K562 (cell line): Measurements from ENCODE around the gene SLBP. TPM values are rescaled to one million over a fixed set of nuclear protein-coding genes. Genes with fewer than 3 reads are reported as not detected.

Source experiments
- ATAC-seq: fragments of 200-7000 bp; cut with Tn5 transposase; 3 replicates; pipeline ENCODE4 v1.9.1; 2020; ENCODE audit warnings: moderate library complexity
- BruUV-seq: library from RNA; stranded (reverse); fragments of 400-500 nt; replicated peaks from 2 replicates; lab custom pipeline; 2021; lab: Mats Ljungman, UMichigan
- CTCF ChIA-PET: fragments of 300-600 bp; formaldehyde crosslinking; extraction: SDS; loops from one replicate; lab custom pipeline; 2021; ENCODE audit warnings: low intra/inter-chr PET ratio; lab: Yijun Ruan, JAX
- POLR2A ChIA-PET: fragments of 300-600, 350-650 bp; sonication (Branson Sonifier 250); formaldehyde crosslinking; extraction: SDS; loops from one replicate; lab custom pipeline; 2021; ENCODE audit warnings: antibody characterized with exemption, inconsistent platforms; lab: Yijun Ruan, JAX
- DNase-seq, 4 experiments: peaks; one replicate each; pipeline versions ENCODE4 v3.0.0 to v3.0.0-alpha.2; 2011 to 2018; ENCODE audit warnings: low spot score in 3 of 4, mixed read lengths in 3 of 4; ENCODE audit errors: extremely low read depth in 1 of 4
- FAIRE-seq: peaks from 2 replicates; lab custom pipeline; 2011; peaks lifted over from hg19 to GRCh38; lab: Jason Lieb, UNC
- H2AFZ ChIP-seq: 2 replicates; pipeline ENCODE4 v1.6.0; 2011; ENCODE audit warnings: low read depth, low read length, control low read depth, inconsistent platforms
- H3K27ac ChIP-seq: fragments of 200-600 bp; 3 replicates; pipeline ENCODE4 v1.8.0; 2011; ENCODE audit warnings: low read depth, mild to moderate bottlenecking, control low read depth, inconsistent platforms, low read length, moderate library complexity, mixed read lengths; ENCODE audit errors: extremely low read depth
- H3K27me3 ChIP-seq, 2 experiments: fragments of 300-600 bp in 1 of 2; 2 replicates in 1 of 2; 3 replicates in 1 of 2; pipeline versions ENCODE4 v1.6.0 to v1.8.0; 2011; ENCODE audit warnings: inconsistent platforms in 2 of 2, low read length in 2 of 2, mild to moderate bottlenecking in 1 of 2, mixed read lengths in 1 of 2, moderate library complexity in 1 of 2; ENCODE audit not compliant: control insufficient read depth in 2 of 2, insufficient read depth in 2 of 2
- H3K36me3 ChIP-seq: fragments of 300-600 bp; 3 replicates; pipeline ENCODE4 v1.8.0; 2011; ENCODE audit warnings: mild to moderate bottlenecking, low read length, inconsistent platforms; ENCODE audit not compliant: control insufficient read depth, insufficient read depth
- H3K4me1 ChIP-seq, 2 experiments: fragments of 200-600 bp in 1 of 2; replicated peaks in 1 of 2; 2 replicates in 1 of 2; 3 replicates in 1 of 2; pipeline versions ENCODE4 v1.5.1 to v1.8.0; 2011; ENCODE audit warnings: inconsistent platforms in 2 of 2, low read length in 2 of 2, mild to moderate bottlenecking in 1 of 2, mixed read lengths in 1 of 2, moderate library complexity in 1 of 2; ENCODE audit not compliant: control insufficient read depth in 2 of 2, insufficient read depth in 2 of 2
- H3K4me2 ChIP-seq: 2 replicates; pipeline ENCODE4 v1.6.1; 2011; ENCODE audit warnings: low read length, control low read depth, inconsistent platforms, mixed read lengths; ENCODE audit not compliant: insufficient read depth
- H3K4me3 ChIP-seq: fragments of 200-600 bp; sonication (generic), shearing (Covaris generic); 2 replicates; pipeline ENCODE4 v1.5.1; 2016; ENCODE audit warnings: control low read depth, inconsistent platforms
- H3K79me2 ChIP-seq: fragments of 200-600 bp; 3 replicates; pipeline ENCODE4 v1.8.0; 2011; ENCODE audit warnings: low read length, inconsistent platforms; ENCODE audit not compliant: control insufficient read depth, insufficient read depth
- H3K9ac ChIP-seq, 2 experiments: 2 replicates each; pipeline versions ENCODE4 v1.6.0 to v1.6.1; 2011; ENCODE audit warnings: low read depth in 2 of 2, low read length in 2 of 2, control low read depth in 1 of 2, inconsistent platforms in 1 of 2, mild to moderate bottlenecking in 1 of 2, mixed read lengths in 1 of 2; ENCODE audit not compliant: insufficient read depth in 1 of 2
- H3K9me1 ChIP-seq: one replicate; pipeline ENCODE4 v1.6.0; 2011; ENCODE audit warnings: inconsistent platforms, mild to moderate bottlenecking, low read length, moderate library complexity; ENCODE audit not compliant: control insufficient read depth, insufficient read depth
- H3K9me3 ChIP-seq: replicated peaks from 2 replicates; pipeline ENCODE4 v1.5.1; 2011; ENCODE audit warnings: low read depth, low read length, inconsistent platforms; ENCODE audit not compliant: control insufficient read depth, insufficient read depth
- H4K20me1 ChIP-seq: replicated peaks from 2 replicates; pipeline ENCODE4 v1.6.1; 2011; ENCODE audit warnings: low read length, inconsistent platforms, mixed read lengths; ENCODE audit not compliant: control insufficient read depth, insufficient read depth
- KAT2B ChIP-seq: IDR thresholded peaks from one replicate; pipeline ENCODE4 v1.6.1; 2012; ENCODE audit warnings: low read depth, mild to moderate bottlenecking, control low read depth, inconsistent platforms, low read length, moderate library complexity
- MCM7 ChIP-seq, 2 experiments: fragments of 450-650 bp; IDR thresholded peaks; 2 replicates each; pipeline ENCODE4 v1.6.1; 2016 to 2018
- NFE2 ChIP-seq: IDR thresholded peaks from 2 replicates; pipeline ENCODE4 v1.6.1; 2014; ENCODE audit warnings: antibody characterized with exemption, low read depth
- RUNX1 ChIP-seq: sonication (generic); IDR thresholded peaks from 2 replicates; pipeline ENCODE4 v1.6.1; 2016; ENCODE audit warnings: antibody characterized with exemption, low read depth
- WGBS: fragments of 100-300 bp; shearing (Covaris generic); methylation state at CpG from one replicate; pipeline ENCODE4 v1.1.6; 2016; ENCODE audit warnings: low coverage, mixed read lengths; ENCODE audit not compliant: insufficient coverage; ENCODE audit errors: missing lambda C conversion rate; 5-methylcytosine and 5-hydroxymethylcytosine counted together
- in situ Hi-C: fragments of 300-500 bp; cut with MboI; formaldehyde crosslinking; loops from 4 replicates; pipeline ENCODE4 v1.15.0; 2018; ENCODE audit warnings: inconsistent platforms, mixed read lengths
- intact Hi-C: fragments of 100-400 bp; cut with micrococcal nuclease; formaldehyde crosslinking; loops from 2 replicates; pipeline ENCODE4 v1.14.2; 2022
- polyA plus RNA-seq, 8 experiments: library from polyadenylated mRNA; depleted of rRNA in 4 of 8; stranded (reverse) in 5 of 8; unstranded in 3 of 8; fragments of >200 nt; fragmentation: Nextera tagmentation in 2 of 8; fragmentation: Illumina TruSeq in 1 of 8; extraction: Ambion mirVana in 2 of 8; extraction: Trizol in 1 of 8; gene quantifications; 2 replicates each; pipeline versions ENCODE4 v1.2.1 to v1.2.3, GENCODE V29; 2011 to 2014; ENCODE audit warnings: inconsistent platforms in 1 of 8, missing spikeins in 1 of 8
- total RNA-seq, 7 experiments: library from RNA; depleted of rRNA in 6 of 7; stranded (reverse); fragments of >200 nt in 6 of 7; fragmentation: Illumina TruSeq in 2 of 7; extraction: Trizol in 2 of 7; gene quantifications; 2 replicates each; pipeline versions ENCODE4 v1.2.1 to v1.2.3, GENCODE V29; 2011 to 2021; ENCODE audit warnings: low replicate concordance in 1 of 7
- TF ChIP-seq, protein P1 (sequence below): IDR thresholded peaks from 2 replicates; pipeline ENCODE4 v1.6.1; 2016; ENCODE audit warnings: missing genetic modification characterization, missing compliant biosample characterization
- TF ChIP-seq, protein P2 (sequence below): fragments of 200-600 bp; sonication (generic); IDR thresholded peaks from one replicate; pipeline ENCODE4 v1.6.1; 2012; ENCODE audit warnings: mild to moderate bottlenecking, low read depth, low read length, inconsistent platforms

The SLBP gene
- total and polyA plus RNA-seq, 9 of the 15 experiments (the other 6 are each of a cell fraction or from before 2014, with no cell fraction given): 49.4 to 221 (median 162) TPM

DNA sequence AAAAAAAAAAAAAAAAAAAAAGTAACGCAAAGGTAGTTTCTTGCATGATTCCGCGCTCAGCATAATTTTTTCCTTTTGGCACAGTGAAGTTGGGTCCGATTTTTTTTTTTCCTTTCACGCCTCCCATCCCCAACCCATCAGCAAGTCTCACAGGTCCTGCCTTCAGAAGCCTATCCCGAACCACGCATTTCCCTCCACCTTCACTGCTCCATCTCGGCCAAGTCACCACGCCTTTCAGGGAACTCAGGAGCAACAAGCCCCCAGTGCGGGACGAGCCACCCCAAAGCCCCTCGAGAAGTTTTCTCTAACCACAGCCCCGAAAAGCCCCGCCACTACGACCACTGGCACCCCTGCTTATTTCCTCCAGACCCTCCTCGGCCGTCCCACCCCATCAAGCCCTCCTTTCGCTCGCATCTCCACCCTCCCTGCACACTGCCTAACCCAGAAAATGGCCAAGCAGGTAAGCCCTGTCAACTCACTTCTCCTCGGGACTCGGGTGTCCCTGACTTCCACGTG lies 1.0 kb downstream of the SLBP start (continued):
- TF ChIP-seq, protein P1, sequence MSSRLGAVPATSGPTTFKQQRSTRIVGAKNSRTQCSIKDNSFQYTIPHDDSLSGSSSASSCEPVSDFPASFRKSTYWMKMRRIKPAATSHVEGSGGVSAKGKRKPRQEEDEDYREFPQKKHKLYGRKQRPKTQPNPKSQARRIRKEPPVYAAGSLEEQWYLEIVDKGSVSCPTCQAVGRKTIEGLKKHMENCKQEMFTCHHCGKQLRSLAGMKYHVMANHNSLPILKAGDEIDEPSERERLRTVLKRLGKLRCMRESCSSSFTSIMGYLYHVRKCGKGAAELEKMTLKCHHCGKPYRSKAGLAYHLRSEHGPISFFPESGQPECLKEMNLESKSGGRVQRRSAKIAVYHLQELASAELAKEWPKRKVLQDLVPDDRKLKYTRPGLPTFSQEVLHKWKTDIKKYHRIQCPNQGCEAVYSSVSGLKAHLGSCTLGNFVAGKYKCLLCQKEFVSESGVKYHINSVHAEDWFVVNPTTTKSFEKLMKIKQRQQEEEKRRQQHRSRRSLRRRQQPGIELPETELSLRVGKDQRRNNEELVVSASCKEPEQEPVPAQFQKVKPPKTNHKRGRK (tag): 0 out of 2 replicates have a peak, but pooled peaks have one; percentile 17

DNA sequence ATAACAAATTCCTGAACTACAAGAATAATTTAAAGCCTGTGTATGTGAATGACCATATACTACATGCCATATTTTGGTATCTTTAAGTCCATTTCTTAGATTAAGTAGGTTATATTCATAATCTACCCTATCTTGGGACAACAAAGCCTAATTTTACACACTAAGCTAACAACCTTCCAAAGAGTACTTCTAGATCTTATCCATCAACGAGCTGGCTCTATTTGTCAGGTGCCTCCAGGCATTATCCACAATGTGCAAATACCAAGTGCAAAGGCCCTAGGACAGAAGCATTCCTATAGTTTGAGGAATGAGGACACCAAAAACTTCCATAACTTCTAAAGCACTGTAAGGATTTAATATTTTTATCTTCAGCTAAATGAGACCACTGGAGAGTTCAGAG lies 3.5 kb downstream of the SLBP start:
- ChIA-PET CTCF (interaction anchor here (0.5 kb wide), 1 partner anchor 146 kb away, joined by 3 read pairs; no protein-coding TSS in a partner anchor), POLR2A (interaction anchor here (0.6 to 6.8 kb wide), 9 partner anchors 8 to 162 kb away, joined by 3 to 49 read pairs (median 7); partner anchors contain the start of genes TACC3 and TMEM129)
- intact Hi-C loops (no loop called here), in situ Hi-C loops (no loop called here)
- Histone ChIP-seq H3K9me3 (no peaks in the 10 kb centered on the region), H3K79me2 (peaks cover 96% of the 10 kb centered on the region), H4K20me1 (peaks cover 33% of the 10 kb centered on the region), H3K4me3 (no peak overlapping the region), H3K9ac (no peak overlapping the region), H3K4me2 (peak overlapping the region; percentile 26; the same call in 1 of the 2 replicates), H3K27ac (no peak overlapping the region), H3K9me1 (peaks cover 3% of the 10 kb centered on the region), H3K27me3 (no peaks in the 10 kb centered on the region), H2AFZ (no peak overlapping the region), H3K36me3 (peaks cover 67% of the 10 kb centered on the region), H3K4me1 (peaks cover 18 to 32% of the 10 kb centered on the region in 2 experiments; a peak in 4 of 5 replicates)
- no TSS peak for BruUV-seq
- no peak for ATAC-seq
- FAIRE-seq: no peak
- 0% methylated on average over 1 of the region's 1 CpG for WGBS
- DNase-seq: no peak
- no peak for TF ChIP-seq KAT2B
- TF ChIP-seq, protein P2, sequence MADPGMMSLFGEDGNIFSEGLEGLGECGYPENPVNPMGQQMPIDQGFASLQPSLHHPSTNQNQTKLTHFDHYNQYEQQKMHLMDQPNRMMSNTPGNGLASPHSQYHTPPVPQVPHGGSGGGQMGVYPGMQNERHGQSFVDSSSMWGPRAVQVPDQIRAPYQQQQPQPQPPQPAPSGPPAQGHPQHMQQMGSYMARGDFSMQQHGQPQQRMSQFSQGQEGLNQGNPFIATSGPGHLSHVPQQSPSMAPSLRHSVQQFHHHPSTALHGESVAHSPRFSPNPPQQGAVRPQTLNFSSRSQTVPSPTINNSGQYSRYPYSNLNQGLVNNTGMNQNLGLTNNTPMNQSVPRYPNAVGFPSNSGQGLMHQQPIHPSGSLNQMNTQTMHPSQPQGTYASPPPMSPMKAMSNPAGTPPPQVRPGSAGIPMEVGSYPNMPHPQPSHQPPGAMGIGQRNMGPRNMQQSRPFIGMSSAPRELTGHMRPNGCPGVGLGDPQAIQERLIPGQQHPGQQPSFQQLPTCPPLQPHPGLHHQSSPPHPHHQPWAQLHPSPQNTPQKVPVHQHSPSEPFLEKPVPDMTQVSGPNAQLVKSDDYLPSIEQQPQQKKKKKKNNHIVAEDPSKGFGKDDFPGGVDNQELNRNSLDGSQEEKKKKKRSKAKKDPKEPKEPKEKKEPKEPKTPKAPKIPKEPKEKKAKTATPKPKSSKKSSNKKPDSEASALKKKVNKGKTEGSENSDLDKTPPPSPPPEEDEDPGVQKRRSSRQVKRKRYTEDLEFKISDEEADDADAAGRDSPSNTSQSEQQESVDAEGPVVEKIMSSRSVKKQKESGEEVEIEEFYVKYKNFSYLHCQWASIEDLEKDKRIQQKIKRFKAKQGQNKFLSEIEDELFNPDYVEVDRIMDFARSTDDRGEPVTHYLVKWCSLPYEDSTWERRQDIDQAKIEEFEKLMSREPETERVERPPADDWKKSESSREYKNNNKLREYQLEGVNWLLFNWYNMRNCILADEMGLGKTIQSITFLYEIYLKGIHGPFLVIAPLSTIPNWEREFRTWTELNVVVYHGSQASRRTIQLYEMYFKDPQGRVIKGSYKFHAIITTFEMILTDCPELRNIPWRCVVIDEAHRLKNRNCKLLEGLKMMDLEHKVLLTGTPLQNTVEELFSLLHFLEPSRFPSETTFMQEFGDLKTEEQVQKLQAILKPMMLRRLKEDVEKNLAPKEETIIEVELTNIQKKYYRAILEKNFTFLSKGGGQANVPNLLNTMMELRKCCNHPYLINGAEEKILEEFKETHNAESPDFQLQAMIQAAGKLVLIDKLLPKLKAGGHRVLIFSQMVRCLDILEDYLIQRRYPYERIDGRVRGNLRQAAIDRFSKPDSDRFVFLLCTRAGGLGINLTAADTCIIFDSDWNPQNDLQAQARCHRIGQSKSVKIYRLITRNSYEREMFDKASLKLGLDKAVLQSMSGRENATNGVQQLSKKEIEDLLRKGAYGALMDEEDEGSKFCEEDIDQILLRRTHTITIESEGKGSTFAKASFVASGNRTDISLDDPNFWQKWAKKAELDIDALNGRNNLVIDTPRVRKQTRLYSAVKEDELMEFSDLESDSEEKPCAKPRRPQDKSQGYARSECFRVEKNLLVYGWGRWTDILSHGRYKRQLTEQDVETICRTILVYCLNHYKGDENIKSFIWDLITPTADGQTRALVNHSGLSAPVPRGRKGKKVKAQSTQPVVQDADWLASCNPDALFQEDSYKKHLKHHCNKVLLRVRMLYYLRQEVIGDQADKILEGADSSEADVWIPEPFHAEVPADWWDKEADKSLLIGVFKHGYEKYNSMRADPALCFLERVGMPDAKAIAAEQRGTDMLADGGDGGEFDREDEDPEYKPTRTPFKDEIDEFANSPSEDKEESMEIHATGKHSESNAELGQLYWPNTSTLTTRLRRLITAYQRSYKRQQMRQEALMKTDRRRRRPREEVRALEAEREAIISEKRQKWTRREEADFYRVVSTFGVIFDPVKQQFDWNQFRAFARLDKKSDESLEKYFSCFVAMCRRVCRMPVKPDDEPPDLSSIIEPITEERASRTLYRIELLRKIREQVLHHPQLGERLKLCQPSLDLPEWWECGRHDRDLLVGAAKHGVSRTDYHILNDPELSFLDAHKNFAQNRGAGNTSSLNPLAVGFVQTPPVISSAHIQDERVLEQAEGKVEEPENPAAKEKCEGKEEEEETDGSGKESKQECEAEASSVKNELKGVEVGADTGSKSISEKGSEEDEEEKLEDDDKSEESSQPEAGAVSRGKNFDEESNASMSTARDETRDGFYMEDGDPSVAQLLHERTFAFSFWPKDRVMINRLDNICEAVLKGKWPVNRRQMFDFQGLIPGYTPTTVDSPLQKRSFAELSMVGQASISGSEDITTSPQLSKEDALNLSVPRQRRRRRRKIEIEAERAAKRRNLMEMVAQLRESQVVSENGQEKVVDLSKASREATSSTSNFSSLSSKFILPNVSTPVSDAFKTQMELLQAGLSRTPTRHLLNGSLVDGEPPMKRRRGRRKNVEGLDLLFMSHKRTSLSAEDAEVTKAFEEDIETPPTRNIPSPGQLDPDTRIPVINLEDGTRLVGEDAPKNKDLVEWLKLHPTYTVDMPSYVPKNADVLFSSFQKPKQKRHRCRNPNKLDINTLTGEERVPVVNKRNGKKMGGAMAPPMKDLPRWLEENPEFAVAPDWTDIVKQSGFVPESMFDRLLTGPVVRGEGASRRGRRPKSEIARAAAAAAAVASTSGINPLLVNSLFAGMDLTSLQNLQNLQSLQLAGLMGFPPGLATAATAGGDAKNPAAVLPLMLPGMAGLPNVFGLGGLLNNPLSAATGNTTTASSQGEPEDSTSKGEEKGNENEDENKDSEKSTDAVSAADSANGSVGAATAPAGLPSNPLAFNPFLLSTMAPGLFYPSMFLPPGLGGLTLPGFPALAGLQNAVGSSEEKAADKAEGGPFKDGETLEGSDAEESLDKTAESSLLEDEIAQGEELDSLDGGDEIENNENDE: no peak
- no peak for TF ChIP-seq RUNX1
- no peak for TF ChIP-seq NFE2
- no peak for TF ChIP-seq MCM7 (IDR thresholded peaks at IDR 0.05)
